NCI-H146 (cell line): Measurements from ENCODE around the gene UBA3.
A peak's percentile ranks its signal among the peaks of the same experiment; 100 is the strongest.

Experiments
- DNase-seq: peaks from one replicate; lab custom pipeline; 2025; lab: John Stamatoyannopoulos, UW

The UBA3 gene

DNA sequence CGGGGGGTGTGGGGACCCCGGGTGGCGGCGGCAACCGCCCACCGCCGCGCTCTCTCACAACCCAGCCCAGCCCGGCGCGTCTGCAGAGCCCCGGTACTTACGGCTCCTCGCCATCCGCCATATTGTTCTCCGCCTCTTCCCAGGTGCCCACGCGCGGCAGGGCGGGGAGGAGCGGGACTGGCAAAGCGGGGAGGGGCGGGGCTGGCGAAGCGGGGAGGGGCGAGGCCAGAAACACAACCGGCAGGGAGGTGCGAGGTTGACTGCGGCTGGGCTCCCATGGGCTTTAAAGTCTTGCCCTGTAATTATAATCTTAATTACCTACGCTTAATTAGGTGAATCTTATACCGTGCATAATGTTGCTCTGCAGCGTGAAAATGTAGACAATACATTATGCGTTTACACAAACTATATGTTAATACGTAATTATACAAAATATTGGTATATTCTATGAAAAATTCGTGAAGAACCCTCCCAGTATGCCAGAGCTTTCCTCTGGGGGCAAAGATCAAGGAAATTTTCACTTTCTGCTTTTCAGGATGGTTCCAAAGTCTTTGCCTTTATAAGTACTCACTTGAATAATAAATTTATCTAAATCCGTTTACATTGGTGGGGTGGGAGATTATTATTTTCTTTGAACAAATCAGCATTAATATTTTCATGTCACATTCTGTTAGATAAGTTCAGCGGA is at the start of gene UBA3:
Gene UBA3 (minus strand): TSS at position 133 of the 688 bp plus-strand sequence. CDS start 12 bp downstream, at position 121.
- DNase-seq = peak; percentile 84

- no peak for DNase-seq
Measured at GRCh38 chr3:69129531-69129930, 49.4 kb upstream of the UBA3 start.

- DNase-seq = no peak
Measured at GRCh38 chr3:69128509-69128908, 48.3 kb upstream of the UBA3 start.

GRCh38 chr3:69126999-69127398 is 46.8 kb upstream of the UBA3 start:
- no peak for DNase-seq

- DNase-seq = no peak
Measured at GRCh38 chr3:69126216-69126615, 46.1 kb upstream of the UBA3 start.

- no peak for DNase-seq
Measured at GRCh38 chr3:69122403-69122802, 42.2 kb upstream of the UBA3 start, which contains the start of gene LMOD3. LMOD3 (minus strand) TSS chr3:69122595; CDS start chr3:69122386, 209 bp downstream.

DNA sequence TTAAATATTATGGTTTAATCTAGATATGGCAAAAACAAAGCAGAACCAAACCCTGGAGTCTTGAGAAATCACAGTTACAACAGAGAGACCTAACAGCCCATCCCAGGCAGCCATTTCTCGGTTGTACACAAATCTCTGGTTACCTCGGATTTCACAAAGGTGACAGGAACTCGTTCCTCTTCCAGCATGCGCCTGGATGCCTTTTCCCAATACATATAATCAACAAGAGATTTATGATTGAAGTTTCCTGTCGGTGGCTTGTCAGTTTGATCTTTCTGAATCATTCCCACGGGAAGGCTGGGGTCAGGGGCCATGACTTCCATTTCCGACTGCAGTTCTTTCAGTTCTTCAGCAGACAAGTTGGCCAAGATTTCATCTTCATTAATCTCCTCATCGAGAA is 41.8 kb upstream of the UBA3 start:
- DNase-seq = no peak

- DNase-seq = no peak
Measured at GRCh38 chr3:69121513-69121912, 41.3 kb upstream of the UBA3 start.

GRCh38 chr3:69120879-69121464 is 40.8 kb upstream of the UBA3 start:
- DNase-seq = peak; percentile 58

DNA sequence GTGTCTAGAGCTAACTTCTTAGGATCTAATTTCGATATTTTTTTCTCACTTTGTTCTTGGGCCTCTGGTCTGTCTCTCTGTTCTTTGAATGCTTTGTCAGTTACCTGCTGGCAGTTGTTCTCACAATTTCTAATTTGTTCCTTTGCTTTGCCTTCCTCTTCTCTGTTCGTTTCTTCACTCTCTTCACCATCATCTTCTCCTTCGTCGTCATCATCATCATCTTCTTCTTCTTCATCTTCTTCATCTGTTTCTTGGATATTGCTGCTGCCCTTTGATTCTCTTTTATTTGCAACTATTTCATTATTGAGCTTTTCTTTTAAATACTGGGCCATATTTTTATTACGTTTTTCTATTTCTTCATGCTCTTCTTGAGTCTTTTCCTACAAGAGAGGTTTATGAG is 39.5 kb upstream of the UBA3 start:
- no peak for DNase-seq

DNA sequence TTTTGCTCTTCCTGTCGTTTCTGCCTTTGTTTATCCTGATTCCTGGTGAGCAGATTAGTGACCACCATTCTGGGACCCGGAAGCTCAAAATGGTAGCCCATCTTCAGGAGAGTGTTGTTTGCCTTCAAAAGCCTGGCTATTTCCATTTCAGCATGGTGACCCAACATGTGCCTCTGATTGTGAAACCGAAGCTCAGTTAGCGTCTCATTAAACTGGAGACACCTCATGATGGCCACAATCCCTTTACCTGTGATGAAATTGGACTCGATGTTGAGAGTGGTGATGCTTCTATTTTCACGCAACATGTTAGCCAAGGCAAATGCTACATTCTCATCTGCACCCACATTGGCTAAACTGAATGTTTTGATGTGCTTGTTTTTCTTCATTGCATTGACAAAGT is 39.0 kb upstream of the UBA3 start:
- DNase-seq = no peak

GRCh38 chr3:69118555-69118954 is 38.4 kb upstream of the UBA3 start:
- DNase-seq = no peak

- no peak for DNase-seq
Measured at GRCh38 chr3:69116897-69117296, 36.7 kb upstream of the UBA3 start.

- DNase-seq = no peak
Measured at GRCh38 chr3:69116162-69116561, 36.0 kb upstream of the UBA3 start.

DNA sequence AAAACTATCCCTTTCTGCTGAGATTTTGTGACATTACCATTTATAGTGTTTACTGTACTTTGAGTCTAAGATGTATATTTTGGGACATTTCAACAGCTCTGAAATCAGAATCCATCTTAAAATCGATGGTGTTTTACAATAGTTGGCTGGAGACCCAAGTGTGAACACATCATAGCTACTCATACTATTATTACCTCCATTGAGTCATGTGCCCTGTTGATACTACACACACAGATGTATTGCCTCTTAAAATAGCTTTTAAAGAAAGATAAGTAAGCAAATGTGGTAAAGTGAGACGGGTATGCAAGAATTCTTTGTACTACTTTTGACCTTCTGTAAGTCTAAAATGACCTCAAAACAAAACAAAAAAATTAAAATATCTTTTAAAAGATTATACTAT is 35.6 kb upstream of the UBA3 start:
- DNase-seq = no peak

DNA sequence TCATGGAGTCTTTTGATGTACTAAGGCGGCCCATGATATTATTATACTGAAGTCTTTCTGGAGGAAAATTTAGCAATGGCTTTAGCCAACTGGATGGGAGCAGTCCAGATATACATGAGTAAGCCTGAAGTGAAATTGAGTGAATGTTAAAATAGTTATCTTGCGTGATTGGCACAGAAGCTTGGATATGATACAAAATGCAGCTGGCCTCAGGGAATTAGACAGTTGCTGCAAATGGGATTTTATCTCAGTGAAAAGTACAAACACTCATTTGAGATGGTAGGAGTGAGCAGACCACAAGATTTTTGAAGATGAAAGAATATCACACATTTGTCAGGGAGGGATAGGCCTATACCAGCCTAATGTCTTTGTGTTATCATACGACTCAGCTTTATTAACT is 33.4 kb upstream of the UBA3 start:
- DNase-seq = no peak

GRCh38 chr3:69110941-69111546 is 30.9 kb upstream of the UBA3 start:
- DNase-seq = no peak

DNA sequence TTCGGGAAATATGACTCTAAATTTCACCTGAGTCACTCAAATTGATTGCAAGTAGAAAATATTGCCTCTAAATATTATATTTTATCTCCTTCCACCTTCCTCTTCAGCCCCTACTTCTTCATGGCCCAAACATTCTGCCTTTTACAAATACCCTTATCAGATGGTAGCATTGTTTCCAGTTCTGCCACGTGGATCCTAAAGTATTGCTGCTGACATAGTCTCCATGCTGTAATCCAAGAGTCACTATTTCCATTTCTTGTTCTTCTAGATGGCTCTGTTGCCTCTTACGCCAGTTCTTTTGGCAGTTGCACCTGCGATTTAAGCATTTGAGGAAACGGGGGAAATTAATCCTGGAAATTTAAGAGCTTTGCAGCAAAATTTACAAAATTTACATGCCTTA is 28.6 kb upstream of the UBA3 start:
- DNase-seq = no peak

- no peak for DNase-seq
Measured at GRCh38 chr3:69107841-69108240, 27.7 kb upstream of the UBA3 start.

- DNase-seq = no peak
Measured at GRCh38 chr3:69105320-69105719, 25.2 kb upstream of the UBA3 start.

- no peak for DNase-seq
Measured at GRCh38 chr3:69104586-69104985, 24.4 kb upstream of the UBA3 start.

- DNase-seq = no peak
Measured at GRCh38 chr3:69103123-69103522, 23.0 kb upstream of the UBA3 start.

- no peak for DNase-seq
Measured at GRCh38 chr3:69102384-69102783, 22.2 kb upstream of the UBA3 start.

- DNase-seq = no peak
Measured at GRCh38 chr3:69099576-69099975, 19.4 kb upstream of the UBA3 start.
